Fibroblast of the conjunctiva (primary cell): ENCODE results near the gene ZNF670.
A peak's percentile ranks its signal among the peaks of the same experiment; 100 is the strongest.

Experiments used
- DNase-seq: peaks from one replicate; pipeline ENCODE4 v3.0.0-alpha.2; 2010; ENCODE audit warnings: low read depth

The ZNF670 gene

DNA sequence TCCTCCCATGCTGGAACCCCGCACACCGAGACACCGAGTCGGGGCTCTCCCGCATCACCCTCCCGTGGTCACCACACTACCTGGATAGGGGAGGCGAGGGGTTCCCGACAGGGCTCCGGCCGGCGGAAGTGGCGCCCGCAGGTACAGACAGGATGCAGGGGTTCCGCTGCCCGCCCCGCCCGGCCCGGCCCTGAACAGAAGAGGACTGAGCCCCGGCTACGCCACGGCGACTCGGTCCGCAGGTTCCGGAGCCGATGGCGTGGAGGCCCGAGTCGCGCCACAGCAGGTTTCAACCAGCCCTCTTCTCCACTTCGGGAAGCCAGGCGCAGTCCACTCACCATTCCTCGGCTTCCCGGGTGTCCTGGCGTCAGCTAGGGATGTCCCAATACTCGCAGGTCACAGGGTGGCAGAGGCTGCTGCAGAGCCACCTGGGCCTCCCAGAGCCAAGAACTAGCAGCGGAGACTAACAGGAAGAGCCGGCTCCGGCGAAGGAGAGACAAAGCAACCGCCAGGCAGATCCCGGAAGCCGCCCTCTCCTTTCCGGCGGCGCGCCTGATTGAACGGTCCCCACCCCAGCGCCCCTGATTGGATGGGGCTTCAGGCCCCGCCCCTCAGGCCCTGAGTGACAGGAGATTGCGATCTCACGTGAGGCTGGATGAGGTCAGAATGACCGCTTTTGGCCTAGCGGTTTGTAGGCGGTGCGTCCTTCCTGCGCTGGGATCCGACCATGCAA lies 25.4 kb upstream of the ZNF670 start, which contains the start of gene ZNF669:
TSS of gene ZNF669 (minus strand) at position 498 of the 733 bp plus-strand sequence. CDS start at position 341, 157 bp downstream.
- peak; percentile 91 for DNase-seq

DNA sequence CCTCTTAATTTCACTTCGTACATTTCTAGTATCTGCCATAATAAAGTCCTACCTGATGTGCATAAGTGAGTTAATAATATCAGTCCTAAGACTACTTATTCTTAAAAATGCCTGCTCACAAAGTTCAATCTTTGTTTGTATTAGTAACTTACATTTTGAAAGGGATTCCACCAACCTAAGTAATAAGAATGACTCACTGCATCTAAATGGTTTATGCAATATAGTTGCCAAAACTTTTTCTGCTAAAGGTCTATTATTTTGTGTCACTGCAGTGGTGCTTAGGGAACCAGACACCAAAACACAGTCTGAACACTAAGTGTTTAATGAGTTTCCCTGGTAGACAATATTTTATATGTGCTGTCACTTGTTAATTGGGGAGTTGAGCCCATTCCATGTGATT lies 23.8 kb upstream of the ZNF670 start:
- no peak for DNase-seq

GRCh38 chr1:247100676-247101279 lies 22.2 kb upstream of the ZNF670 start:
- DNase-seq = no peak

DNA sequence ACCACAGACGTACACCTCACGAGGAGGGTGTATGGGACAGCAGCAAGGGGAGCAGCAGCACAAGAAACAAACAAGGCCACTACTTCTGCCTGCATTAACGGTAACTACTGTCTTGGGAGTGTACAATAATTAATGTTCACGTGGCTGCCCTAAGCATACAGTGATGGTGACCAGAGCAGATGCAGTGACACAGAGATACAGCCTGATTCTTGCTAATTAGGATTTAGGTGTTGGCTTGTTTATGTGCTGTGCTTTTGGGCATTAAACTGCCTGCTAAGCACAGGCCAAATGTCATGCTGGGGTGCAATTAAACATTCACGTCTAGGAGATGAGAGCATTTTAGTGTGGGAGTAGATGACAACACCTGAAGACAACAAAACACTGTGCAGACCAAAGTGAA lies 18.3 kb upstream of the ZNF670 start:
- no peak for DNase-seq

DNA sequence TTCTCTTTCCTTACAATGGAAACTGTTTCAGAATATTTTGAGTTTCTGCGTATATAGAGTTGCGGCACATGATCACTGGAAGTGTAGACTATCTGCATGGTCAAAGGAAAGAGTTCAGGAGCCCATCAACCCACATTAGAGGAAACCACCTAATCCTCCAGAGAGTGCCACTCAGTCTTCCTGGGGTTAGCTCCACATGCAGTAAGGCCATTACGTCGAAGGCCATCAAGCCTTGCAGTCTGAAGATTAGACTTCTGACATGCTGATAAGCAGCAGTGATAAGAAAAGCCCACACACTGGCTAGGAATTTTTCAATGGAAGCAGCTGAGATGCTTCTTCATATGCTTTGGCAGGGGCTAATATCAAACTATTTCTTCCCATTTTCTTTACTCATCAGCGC lies 17.9 kb upstream of the ZNF670 start:
- no peak for DNase-seq

DNA sequence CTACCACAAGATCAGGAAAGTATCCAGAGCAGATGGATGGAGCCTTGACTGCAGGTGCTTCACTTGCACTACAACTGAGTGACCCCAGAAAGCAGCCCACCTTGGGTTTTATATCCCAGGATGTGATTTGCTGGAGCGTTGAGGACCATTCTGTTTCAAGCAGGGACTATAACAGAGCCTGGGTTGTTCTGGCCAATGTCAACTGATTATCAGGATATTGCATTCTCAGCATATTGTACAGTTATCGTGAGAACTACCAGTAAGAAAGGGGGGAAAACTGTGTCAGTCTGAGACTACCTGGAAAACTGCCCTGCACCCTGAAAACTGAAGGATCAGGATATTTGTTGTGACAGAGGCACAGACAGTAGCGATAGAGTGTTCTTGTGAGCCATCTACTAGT lies 17.5 kb upstream of the ZNF670 start:
- DNase-seq = no peak

DNA sequence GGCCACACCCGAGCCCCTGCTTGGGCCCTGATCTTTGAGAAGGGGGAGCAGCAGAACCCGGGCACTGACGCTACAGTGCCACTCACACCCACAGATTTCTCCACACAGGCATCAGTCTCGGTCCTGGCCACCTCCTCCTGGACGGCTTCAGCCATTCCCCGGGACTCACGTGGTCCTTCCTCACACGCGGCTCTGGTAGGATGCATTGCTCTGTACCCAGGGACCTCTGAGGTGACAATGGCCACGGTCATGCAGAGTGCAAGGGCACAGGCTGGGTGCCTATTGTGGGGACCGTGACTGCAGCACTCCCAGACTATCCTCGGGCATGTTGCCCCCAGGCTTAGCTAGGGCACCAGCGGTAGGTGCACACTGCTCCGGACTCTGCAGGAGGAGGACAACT lies 11.8 kb upstream of the ZNF670 start:
- no peak for DNase-seq

- no peak for DNase-seq
Measured at GRCh38 chr1:247089616-247090375, 11.2 kb upstream of the ZNF670 start.

- DNase-seq = no peak
Measured at GRCh38 chr1:247088967-247089366, 10.4 kb upstream of the ZNF670 start.

DNA sequence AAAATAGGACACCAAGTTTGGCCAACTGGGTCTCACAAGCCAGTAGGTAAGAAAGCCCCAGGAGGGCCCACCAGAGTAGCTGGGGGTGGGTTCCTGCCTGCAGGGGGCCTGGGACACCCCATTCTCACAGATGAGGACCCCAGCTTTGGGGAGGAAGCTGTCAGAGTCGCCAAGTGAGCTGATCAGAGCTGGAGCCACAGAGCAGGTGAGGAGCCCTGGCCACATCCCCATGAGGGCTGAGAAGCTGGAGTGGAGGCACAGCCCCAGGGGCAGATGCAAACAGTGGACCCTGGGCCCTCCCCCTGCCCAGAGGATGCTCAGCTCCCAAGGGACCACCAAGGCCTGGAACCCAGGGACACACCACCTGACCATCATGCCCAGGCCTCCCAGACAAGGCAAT lies 8.6 kb upstream of the ZNF670 start:
- DNase-seq = no peak

DNA sequence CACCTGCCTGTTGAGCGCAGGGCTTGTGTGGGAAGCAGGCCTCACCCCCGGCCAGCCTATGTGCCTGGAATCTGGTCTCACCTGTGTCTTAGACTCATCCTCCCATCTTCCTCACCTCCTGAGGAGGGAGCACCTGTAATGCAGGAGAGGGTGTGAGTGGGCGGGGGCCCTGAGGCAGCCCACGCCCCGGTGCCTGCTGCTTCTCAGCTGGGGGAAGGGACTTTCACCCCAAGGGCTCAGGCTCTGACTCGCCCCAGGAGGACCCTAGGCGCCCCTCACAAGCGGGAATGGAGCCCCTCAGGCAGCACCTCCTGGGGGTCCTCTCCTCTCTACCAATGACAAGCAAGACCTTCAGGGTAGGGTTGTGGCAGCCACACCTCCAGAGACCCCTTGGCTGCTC lies 6.7 kb upstream of the ZNF670 start:
- no peak for DNase-seq

DNA sequence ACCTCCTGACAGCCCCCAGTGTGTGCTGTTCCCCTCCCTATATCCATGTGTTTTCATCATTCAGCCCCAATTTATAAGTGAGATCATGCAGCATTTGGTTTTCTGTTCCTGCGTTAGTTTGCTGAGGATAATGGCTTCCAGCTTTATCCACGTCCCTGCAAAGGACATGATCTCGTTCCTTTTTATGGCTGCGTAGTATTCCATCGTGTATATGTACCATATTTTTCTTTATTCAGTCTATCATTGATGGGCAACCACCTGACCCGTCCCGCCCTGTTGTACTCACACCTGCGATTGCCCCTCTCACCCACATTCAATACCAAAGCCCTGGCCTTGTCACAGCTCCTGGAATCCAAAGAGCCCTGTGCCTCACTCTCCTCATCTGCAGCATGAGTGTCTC lies 6.2 kb upstream of the ZNF670 start:
- DNase-seq = no peak

- no peak for DNase-seq
Measured at GRCh38 chr1:247079141-247079874, 697 bp upstream of the ZNF670 start.

DNA sequence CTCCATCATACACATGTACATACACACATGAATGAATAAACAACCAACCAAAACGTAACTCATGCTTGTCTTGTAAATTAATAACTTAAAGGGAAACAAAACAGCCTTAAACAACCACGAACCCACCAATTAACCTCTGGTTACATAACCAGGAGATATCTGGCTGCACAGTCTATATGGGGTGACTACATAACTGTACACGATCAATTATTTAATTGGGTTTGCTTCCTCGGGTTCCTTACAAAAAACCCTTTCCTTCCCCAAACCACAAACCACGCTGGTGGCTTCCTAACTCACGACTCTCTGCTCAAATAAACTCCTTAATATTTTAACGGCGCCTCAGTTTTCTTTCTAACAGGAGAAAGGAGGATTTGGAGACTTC lies 744 bp downstream of the ZNF670 start:
- DNase-seq = no peak

DNA sequence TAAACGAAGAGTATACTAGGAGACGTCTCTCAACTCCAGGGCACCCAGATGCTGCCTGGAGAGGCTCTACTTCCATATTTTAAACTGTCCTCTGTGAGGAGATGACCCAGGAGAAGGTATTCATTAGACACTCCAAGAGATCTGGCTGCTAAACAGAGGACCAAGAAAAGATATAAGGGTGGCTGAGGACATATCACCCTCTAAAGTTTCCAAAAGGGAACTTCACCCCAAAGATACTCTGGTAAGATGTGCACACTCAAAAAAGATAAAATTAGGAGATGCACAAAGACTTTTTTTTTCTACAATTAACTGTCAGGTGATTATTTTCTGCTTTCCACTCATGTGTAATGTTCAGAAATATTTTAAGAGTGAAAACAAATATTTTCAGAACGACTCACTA lies 1.4 kb downstream of the ZNF670 start:
- no peak for DNase-seq

DNA sequence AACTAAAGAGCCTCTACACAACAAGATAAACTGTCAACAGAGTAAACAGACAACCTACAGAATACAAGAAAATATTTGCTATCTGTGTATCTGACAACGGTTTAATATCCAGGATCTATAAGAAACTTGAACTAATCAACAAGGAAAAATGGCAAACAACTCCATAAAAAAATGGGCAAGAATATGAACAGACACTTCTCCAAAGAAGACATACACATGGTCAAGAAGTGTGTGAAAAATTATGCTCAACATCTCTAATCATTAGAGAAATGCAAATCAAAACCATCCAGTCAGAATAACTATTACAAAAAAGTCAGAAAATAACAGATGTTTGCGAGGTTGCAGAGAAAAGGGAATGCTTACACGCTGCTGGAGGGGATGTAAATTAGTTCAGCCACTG lies 8.0 kb downstream of the ZNF670 start:
- DNase-seq = no peak

DNA sequence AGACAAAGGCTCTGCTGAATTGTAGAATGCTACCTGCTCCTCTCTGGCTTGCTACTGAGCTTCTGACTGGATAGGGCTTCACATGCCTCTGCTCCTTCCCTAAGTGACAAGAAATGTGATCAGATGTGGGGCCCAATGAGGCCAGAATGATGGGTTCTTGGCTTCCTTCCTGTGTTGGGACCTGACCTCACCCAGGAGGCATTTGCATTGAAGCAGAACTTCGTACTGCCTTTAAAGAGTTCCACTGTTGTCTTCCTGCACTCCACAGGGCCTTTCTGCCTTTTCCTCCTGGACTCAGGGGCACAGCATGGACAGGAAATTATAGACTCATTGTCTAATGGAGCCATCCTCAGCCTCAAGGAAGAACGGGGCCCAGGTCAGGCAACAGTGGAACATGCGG lies 14.3 kb downstream of the ZNF670 start:
- DNase-seq = no peak

DNA sequence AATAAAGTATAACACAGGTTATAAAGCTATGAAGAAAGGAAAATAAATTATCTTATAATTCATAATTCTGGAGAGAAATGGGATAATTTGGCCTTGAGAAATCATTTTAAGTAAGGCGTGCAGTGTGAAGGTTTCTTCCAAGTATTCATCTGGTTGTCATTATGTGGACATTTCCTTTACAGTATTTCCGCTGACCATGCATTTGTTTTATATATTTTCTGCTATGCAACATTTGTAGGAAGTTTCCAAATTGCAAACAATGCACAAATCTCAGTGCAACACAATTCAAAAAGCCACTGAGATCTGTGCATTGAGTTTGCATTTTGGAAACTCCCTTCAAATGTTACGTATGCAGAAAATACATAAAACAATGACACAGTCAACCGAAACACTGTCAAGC lies 17.8 kb downstream of the ZNF670 start:
- no peak for DNase-seq

DNA sequence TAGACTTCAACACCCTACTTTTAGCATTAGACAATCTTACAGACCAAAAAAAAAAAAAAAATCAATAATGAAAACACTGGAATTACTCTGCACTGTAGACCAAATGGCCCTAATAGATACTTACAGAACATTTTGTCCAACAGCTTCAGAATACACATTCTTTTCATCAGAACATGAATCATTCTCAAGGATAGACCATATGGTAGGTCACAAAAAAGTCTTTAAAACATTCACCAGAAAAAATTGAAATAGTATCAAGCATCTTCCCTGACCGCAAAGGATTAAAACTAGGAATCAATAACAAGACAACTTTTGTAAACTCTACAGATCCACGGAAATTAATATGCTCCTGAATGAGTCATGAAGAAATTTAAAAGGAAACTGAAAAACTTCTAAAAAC lies 22.5 kb downstream of the ZNF670 start:
- DNase-seq = no peak

DNA sequence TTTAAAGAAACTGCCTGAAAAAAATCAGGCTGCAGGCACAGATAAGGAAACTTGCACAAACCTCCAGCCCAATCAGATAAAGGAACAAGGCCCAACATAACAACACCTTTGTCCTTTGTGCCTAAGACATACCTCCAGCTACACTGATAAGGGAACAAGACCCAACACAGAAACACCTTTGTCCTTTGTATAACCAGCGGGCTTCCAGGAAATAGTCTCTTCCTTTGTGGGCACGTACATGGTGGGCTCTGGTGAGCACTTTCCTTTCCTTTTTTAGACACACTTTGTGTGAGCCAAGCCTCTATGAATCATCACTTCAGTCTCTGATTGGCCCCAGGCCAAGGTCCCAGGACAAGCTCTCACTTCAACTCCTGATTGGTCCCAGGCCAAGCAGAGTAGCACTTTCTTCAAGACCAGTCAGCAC lies 23.6 kb downstream of the ZNF670 start:
- DNase-seq = no peak

GRCh38 chr1:247047702-247048101 lies 30.9 kb downstream of the ZNF670 start:
- DNase-seq = no peak

- no peak for DNase-seq
Measured at GRCh38 chr1:247047260-247047659, 31.4 kb downstream of the ZNF670 start.

DNA sequence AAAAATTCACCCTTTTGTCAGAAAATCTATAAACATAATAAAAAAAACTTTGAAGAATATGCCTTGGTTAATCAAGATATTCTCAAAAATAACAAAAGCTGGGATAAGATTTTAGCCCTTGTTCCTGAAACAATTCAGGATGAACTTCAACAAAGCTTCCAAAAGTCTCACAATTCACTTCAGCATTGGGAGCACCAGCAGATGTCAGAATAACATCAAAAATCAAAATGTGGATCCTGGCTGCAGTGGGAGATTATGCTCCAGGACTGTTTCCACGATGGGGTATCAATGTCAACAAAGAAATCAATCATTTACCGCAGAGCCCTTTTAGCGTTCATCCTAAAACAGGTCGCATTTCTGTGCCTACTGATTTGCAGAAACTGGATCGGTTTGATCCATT lies 35.2 kb downstream of the ZNF670 start:
- no peak for DNase-seq
